Caki2 (cell line): ENCODE data around the gene RASGEF1C. TPM values are rescaled to one million over a fixed set of nuclear protein-coding genes. Genes with fewer than 3 reads are reported as not detected.
"Not testable (repeated sequence)": the region's sequence is repeated elsewhere in the genome, so short reads cannot be mapped to it uniquely, and the experiment has no call there.

Experiments used
- DNase-seq: peaks from one replicate; pipeline ENCODE4 v3.0.0-alpha.2; 2015; ENCODE audit warnings: low read depth
- in situ Hi-C: cut with HindIII; loops from 2 replicates; pipeline ENCODE4 v1.10.0; 2016; ENCODE audit warnings: low sequenced_read_pairs, low pct_unique_long_range_greater_than_20kb, mixed read lengths
- total RNA-seq: library from RNA; depleted of rRNA; stranded (reverse); fragments of >200 nt; shearing (Covaris generic); gene quantifications from 2 replicates; pipeline ENCODE4 v1.2.3, GENCODE V29; 2014; ENCODE audit warnings: low replicate concordance

Gene RASGEF1C
- total RNA-seq, 1 experiment from 2014 or later: 0.64 TPM

DNA sequence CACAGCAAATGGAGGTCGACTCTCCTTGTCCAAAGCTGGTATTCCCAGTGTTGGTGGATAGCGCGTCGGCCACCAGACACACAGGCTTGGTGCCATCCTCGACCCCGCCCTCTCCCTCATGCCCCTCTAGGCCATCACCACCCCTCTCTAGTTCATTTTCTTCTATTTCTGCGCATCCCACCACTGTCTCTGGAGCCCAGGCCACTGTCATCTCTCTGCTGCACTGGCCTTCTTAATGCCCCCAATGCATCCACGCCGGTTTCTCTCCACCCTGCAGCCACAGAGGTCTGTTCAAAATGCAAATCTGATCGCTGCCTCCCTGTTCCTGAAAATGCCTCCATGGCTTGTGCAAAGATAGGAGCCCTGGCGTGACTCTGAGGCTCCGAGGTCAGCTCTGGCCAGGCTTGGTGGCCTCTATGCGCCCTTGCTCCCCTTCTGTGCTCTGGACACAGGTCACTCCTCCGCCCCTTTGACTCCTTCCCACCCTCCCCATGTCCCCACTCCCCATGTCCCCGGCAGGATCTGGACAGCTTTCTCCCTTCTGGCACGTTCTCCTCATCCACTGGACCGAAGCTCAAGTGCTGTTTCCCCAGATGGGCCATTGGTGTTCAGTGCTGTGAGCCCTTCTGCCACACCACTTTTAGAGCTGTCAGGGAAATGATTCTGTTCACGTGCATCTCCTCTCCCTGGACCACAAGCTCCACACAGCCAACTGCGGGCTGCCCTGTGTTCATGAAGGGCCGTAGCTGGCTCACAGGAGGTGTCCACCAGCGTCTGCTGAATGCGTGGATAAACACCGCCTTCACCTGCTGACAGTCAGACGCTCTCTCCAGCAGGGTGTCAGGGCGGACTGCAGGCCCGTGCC lies 77.9 kb downstream of the RASGEF1C start:
- in situ Hi-C loops: no loop called here

GRCh38 chr5:180130291-180130869 lies 78.6 kb downstream of the RASGEF1C start:
- in situ Hi-C loops: no loop called here
- no peak for DNase-seq

More for the DNA sequence above, 77.9 kb downstream of the RASGEF1C start:
- DNase-seq: no peak

DNA sequence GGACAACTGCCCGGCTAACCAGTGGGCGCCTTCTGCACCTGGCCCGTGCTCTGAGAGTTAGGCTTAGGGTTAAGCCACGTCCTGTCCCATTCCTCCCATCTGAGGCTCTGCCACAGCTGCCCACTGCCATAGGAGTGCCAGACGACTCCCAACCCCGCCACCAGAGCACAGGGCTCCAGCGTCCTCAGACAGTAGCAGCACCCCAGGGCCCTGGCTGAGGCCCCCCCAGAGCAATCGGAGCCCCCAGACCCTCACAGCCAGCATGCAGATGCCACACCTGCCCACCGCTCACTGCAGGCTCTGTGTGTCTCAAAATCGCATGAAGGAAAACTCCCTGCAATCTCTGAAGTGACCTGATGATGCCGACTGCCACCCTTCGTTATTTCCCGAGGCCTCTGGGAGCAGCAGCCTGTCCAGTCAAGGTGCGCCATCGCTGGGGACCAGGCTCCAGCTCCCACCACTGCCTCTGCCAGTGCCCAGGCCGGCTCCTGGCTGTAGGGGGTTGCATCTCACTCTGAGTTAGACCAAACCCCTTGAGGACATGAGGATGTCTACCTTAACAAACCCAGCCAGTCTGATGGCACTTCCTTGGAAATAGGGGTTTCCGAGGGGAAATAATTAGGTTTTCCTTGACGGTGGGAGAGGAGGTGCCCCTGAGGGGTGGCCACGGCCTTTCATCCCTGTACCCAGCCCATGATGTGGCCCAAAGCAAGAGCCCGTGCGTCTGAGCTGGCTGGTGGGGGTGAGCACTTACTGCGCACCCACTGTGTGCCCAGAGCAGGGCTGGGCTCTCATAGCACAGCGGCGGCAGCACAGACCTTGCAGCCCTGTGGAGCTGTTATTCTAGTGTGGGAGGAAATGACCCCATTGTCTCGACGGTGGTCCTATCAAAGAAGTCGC lies 79.5 kb downstream of the RASGEF1C start:
- no peak for DNase-seq
- in situ Hi-C loops: no loop called here

- in situ Hi-C loops: no loop called here
- DNase-seq: no peak
Observed at GRCh38 chr5:180128671-180129261, 80.2 kb downstream of the RASGEF1C start.

DNA sequence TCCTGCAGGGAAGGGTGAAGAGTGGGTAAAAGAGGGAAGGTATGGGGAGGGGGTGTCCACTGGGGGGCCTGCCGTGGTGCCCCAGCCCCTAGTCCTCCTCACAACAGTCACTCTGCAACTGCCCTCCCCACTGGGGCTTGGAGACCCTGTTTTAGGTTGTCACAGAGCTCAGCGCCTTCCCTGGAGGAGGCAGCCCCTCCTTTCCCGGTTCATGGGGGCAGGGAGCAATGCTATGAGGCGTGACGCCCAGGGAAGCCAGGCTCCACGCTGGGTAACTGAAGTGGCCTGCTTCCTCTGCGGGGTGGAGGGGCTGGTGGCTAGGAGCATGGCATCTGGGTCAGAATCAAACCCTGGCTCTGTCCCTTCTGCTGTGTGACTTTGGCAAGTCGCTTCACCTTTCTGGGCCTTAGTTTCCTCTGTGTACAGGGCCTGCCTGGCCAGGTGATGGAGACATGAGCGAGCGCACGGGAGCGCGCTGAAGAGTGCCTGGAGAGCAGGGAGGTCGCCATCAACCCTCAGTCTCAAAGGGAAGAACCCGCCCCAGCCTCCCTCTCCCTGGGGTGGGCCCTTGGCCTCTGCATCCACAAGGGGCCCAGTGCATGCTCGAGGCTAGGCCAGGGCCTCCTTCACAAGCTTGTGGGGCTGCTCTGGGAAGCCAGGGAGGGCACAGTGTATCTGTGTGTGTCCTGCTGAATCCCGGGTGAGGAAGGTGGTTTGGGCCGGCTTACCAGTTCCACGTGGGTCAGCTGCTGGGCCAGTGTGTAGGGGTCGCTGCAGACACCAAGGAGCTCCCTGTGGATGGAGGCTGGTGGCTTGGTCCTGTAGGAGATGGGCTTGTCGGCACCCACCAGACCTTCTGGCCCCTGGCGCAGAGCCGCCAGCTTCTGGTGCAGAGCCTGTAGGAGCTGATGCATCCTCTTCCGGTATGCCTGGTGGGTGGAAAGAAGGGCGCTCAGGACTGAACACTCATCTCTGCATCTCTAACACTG lies 81.0 kb downstream of the RASGEF1C start:
- DNase-seq: no peak
- in situ Hi-C loops: no loop called here

GRCh38 chr5:180126716-180127681 lies 82.0 kb downstream of the RASGEF1C start:
- DNase-seq: peak; percentile 27

GRCh38 chr5:180126156-180126555 lies 82.9 kb downstream of the RASGEF1C start:
- DNase-seq, in situ Hi-C loops: not testable (repeated sequence)

More at GRCh38 chr5:180126716-180127681, 82.0 kb downstream of the RASGEF1C start:
- in situ Hi-C loops: no loop called here

GRCh38 chr5:180124662-180125061 lies 84.3 kb downstream of the RASGEF1C start:
- in situ Hi-C loops, DNase-seq: not testable (repeated sequence)

- in situ Hi-C loops: no loop called here
- DNase-seq: no peak
Observed at GRCh38 chr5:180122875-180123274, 86.1 kb downstream of the RASGEF1C start.

DNA sequence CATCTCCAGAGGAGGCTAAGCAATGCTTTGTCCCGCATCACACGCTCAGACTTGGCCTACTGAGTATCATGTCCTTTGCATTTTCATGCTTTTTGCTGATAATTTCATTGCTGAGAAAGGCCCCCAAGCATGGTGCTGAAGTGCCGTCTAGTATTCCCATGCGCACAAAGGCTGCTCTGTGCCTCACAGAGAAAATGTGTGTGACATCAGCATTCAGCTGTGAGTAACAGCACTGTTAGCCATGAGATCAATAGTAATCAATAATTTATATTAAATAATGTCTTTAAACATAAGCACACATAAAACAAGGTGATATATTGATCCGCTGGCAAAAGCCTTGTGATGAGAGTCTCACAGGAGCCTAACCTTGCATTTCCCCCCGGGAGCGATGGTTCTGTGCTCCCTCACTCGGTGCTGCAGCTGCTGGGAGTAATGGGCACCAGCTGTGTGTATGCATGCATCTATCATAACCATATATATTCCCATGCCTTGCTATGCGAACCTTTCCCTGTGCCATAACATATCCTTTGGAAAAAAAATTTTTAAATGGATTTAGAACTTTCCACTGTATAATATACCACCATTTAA lies 87.1 kb downstream of the RASGEF1C start:
- in situ Hi-C loops: no loop called here

DNA sequence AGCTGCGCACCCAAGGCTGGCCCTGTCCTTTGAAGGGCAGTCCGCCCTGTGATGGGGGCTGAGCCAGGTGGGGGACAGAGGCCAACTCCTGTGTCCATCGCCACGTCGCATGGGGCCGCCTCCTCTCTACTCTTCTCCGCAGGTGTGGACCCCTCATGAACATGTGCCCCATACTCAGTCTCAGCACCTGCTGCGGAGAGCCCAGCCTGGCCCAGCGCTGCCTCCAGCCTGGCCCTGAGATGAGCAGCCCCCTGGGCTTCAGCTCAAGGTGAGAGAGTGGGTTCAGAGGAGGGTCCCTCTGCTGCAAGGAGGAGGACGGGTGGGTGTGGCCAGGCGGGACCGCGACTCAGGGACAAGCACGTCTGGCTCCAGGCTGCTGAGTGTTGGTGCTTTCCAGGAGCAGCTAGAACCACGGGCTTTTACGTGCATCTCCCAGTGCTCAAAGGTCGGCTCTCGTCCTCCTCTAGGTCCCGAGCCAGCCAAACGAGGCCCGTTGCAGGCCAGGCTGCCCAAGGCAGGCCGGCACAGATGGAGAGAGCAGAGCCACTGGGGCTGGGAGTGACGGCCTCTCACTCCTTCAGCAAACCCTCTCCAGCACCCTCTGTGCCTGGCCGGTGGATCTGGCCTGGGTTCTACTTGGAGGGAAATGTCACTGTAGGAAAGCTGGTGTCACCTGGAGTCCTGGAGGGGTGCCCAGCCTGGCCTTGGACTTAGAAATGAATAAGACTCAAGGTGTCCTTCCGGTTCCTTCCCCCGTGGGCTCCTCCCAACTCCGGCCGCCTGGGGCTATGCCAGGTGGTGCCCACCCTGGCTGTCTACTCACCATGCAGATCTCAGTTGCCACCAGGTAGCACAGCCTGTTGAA lies 88.5 kb downstream of the RASGEF1C start:
- in situ Hi-C loops: no loop called here
- DNase-seq: no peak

More for the DNA sequence above, 87.1 kb downstream of the RASGEF1C start:
- DNase-seq: no peak

DNA sequence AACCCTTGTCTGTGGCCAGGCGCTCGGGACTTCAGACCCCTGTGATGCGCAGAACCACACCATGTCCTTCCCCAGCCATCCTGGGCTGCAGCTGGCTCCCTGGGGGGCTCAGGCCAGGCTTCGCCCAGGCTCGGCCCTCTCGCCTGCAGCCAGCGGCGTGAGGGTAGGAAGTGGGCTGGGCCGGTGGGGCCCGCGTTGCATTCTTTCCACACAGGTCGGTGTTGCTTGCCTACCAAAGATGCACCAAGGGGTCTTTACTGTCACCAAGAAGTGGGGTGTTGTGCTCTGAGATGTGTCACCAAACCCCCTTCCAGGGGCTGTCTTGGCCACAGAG lies 89.1 kb downstream of the RASGEF1C start:
- in situ Hi-C loops: no loop called here
- no peak for DNase-seq

GRCh38 chr5:180119031-180119902 lies 89.7 kb downstream of the RASGEF1C start:
- no peak for DNase-seq
- in situ Hi-C loops: no loop called here

- in situ Hi-C loops: no loop called here
Observed at GRCh38 chr5:180118391-180118791, 90.6 kb downstream of the RASGEF1C start.

More at GRCh38 chr5:180118391-180118791, 90.6 kb downstream of the RASGEF1C start:
- no peak for DNase-seq
